ENCODE data around the gene TSPAN9. TPM values are rescaled to one million over a fixed set of nuclear protein-coding genes. Genes with fewer than 3 reads are reported as not detected.

Gene TSPAN9
- total RNA-seq, 1 donor from 2014 or later, result 15.9 TPM

DNA sequence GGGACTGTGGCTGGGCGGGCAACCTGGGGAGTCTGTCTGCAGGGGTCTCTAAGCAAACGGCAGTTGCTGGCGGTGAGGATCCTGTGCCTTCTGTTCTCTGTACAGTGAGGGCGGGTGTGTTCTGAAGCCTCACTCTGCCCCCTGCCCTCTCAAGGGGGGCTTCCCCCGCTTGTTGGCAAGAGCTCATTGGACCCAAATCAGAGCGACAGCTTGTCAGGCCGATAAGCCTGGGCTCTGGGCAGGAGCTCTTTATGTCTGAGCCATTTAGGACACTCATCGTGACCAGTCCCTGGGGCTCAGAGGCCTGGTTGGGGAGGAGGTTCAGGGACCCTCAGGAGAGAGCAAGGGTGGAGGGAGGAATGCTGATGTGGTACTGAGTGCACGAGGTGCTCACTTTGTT is 136.0 kb downstream of the TSPAN9 start:
- no peak for ATAC-seq

DNA sequence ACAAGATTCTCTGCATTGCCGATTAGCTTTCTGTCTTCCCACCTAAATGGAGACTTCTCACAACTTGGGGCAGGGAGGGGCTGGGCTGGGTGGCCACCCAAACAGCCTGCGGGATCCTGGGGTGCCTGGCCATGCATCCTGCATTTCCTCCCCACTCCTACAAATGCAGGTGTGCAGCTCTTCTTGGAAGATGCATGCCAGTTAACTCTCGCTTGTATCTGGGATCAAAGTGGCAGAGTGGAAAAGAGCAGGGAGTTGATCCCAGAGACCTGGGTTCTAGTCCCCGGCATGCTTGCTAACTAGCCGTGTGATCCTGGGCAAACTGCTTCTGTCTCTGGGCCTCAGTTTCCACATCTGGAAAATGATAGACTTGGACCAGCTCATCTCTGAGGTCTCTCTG is 136.6 kb downstream of the TSPAN9 start:
- ATAC-seq, result no peak

DNA sequence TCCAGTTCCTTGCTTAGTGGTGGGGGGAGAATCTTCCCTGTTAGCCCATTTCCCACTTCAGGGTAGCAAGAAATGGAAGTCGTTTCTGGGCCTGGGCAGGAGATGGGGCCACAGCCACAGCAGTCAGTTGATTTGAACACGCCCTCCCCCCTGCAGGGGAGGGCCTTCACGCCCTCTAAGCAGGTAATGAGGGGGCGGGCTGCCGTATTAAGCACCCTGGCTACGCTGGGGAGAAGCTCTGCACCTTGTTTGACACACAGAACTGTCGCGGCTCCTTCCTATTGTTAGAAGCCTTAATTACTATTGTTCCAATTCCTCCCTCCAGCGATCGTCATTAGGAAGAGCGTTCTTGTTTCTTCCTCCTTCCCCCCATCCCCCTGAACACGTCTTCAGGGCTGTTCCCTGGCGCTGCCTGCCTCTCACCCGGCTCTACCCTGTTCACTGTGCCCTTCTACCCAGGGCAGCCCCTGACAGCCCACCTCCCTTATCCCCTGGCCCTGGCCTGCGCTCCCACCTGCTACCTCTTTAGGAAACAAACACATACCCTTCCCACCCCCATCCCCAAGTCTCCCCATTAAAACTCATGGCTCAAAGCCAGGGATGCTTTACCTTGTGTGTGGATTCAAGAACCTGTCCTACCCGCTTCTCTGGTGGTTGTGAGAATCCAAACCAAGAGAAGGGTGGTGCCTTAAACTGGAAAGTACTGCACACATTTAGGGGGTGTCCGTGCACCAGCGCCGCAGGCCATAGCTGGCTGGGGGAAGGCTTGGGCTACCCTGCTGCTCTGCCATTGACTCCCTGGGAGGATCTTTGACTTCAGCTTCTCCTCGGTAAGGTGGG is 137.6 kb downstream of the TSPAN9 start:
- ATAC-seq, result peak; percentile 70

GRCh38 chr12:3215410-3215975 is 138.3 kb downstream of the TSPAN9 start:
- ATAC-seq, result no peak

GRCh38 chr12:3216097-3216496 is 138.9 kb downstream of the TSPAN9 start:
- no peak for ATAC-seq

- peak; percentile 80 for ATAC-seq
Measured at GRCh38 chr12:3216726-3217682, 139.8 kb downstream of the TSPAN9 start.

- no peak for ATAC-seq
Measured at GRCh38 chr12:3217683-3218079, 140.5 kb downstream of the TSPAN9 start.

DNA sequence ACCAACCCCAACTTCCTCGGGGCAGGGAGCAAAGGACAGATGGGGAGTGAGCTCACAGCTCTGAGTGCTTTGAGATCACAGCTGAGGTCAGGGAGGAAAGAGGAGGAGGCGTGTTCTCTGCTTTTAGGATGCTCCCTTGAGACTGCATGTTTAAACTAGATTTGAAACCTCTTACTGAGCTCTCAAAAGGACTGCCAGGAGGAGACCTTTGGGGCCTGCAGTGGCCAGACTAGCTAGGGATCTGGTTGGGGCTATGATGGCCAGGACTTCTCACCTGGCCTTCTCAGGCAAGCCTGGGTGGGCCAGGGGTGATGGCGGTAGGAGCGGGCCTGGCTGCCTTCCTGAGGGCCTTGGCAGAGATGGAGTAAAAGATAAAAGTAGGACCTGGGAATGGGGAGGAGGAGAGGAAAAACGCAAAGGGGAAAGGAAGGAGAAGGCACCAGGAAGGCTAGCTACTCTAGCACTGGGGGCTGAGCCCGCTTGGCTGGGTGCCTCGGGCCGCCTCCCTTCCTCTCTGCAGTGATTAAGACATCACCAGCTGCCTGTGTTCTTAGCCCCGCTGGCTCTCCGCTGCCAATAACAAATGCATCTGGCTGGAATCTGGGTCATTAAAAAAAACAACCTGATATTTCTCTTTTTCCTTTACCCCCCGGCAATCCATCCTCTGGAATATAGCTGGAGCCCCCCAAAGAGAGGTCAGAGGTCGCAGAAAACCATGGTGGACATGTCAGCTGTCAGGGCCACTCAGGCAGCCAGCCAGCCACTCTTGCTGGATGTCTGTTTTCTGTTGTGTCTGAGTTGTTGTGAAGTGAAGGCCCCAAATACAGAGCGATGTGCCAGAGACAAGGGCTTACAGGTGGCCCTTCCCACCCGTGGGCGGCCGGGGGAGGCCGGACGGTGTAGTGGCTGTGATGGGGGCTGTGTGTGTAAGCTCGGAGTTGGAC is 141.3 kb downstream of the TSPAN9 start:
- ATAC-seq, result peak; percentile 40

- no peak for ATAC-seq
Measured at GRCh38 chr12:3219233-3219632, 142.1 kb downstream of the TSPAN9 start.

GRCh38 chr12:3220382-3221321 is 143.5 kb downstream of the TSPAN9 start:
- no peak for ATAC-seq

GRCh38 chr12:3222306-3222705 is 145.1 kb downstream of the TSPAN9 start:
- no peak for ATAC-seq

DNA sequence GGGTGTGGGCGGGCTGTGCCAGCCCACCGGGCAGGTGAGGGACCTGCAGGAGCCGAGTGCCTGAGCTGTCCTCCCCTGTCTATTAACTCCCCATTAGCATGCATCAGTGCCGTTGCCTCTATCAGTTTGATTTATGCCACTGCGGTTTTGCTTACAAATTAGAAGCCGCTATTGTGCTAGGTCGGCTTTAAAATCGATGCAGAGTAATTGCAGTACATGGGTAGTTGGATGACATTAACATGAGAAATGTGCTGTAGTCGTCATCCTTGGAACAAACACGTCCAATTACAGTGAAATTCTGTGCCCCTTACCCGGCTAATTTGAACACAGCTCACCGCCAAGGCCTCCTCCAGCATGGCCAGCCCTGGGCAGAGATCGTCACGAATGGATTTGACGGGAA is 145.8 kb downstream of the TSPAN9 start:
- no peak for ATAC-seq

GRCh38 chr12:3223601-3224529 is 146.7 kb downstream of the TSPAN9 start:
- ATAC-seq, result no peak

DNA sequence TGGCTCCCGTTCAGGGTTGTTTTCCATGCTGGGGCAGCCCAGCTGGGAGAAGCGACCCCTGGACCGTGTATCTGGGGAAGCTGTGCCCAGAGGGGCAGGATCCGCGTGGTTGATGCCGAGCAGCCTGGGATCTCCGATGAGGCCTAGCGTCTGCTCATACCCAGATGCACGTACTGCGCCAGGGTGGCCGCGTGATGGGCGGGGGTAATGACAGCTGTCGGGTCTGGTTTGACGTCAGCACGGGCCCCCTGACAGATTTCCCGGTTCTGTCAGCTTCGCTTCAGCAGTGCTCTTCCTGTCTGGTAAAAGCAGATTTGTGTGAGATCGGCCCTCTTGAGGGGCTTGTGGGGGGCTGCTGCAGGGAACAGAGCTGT is 147.3 kb downstream of the TSPAN9 start:
- no peak for ATAC-seq

DNA sequence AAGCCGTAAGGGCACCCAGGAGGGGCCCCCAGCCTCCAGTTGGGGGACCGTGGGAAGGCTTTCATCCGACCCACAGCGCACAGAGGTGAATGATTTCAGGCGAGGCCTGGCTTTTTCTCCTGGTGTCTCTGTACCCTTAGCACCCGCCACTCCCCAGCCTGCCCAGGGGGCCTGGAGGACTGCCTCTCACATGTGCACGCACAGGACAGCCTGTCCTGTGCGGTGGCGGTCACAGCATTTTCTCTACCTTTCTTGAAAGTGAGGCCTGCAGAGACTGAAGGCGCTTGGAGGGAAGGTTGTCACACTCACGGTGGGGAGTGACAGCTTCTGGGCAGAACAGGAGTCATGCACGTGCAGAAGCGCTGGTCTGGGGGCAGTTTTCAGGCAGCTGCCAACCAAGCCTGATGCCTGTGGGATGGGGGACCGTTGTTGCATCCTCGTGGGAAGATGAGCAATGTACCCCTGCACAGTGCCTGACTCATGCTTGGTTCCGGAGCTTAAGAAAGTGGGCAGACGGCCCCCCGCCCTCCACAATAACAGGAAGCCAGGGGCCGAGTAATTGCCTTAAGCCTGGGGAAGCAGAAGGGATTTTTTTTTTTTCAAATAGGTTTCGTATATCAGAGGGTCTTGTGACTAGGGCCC is 148.1 kb downstream of the TSPAN9 start:
- ATAC-seq, result no peak

GRCh38 chr12:3225796-3226180 is 148.6 kb downstream of the TSPAN9 start:
- ATAC-seq, result no peak

- ATAC-seq, result no peak
Measured at GRCh38 chr12:3226264-3226663, 149.1 kb downstream of the TSPAN9 start.

DNA sequence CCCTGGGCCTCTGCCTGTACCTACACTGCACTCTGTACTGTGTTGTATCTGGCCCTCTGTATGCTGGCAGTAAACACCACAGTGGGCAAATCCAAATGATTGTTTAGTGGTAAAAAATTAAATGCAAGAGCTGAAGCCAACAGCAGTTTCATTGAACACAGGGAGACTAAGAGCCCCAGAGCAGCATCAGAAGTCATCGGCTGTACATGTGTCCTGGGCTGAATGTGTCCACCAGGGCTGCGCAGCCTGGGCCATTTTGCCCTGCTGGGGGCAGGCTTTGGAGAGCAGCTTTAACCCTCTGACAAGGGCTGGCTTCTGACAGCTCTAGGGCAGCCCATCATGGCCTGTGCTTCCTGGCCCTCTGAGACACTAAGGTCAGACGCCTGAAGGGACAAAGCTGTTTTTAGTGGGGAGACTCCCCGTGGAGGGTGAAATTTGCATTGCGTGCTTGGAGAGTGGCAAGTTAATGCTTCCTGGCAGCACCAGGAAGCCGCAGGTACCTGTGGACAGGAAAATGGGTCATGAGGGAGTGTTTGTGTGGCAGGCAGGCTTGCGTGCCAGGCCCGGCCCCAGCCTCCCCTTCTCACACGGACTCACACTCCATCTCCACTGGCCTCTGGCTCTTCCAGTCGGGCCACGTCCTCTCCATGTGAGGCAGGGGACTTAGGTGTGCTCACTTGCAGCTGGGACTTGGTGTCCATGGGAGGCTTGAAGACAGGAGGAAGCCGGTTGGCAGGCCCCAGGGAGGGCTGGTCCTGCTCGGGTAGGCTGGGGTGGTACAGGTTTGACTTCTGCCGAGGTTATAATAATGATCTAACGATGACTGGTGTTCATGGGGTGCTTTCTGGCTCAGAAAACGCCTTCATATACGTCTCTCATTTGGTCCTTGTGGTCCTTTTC is 150.1 kb downstream of the TSPAN9 start:
- ATAC-seq, result no peak

Measured in esophagus mucosa (tissue), 1 donor.